CD14-positive monocyte (primary cell): ENCODE results near the gene DRAM2. TPM values are rescaled to one million over a fixed set of nuclear protein-coding genes. Genes with fewer than 3 reads are reported as not detected.

Experiments used
- DNase-seq, 3 donors: peaks; one replicate each; pipeline ENCODE4 v3.0.0-alpha.2; 2011 to 2022
- H2AFZ ChIP-seq: 2 replicates; pipeline ENCODE4 v1.6.0; 2012; ENCODE audit warnings: mild to moderate bottlenecking, low read depth, low read length, inconsistent platforms; ENCODE audit not compliant: insufficient read depth, poor library complexity, severe bottlenecking
- H3K27ac ChIP-seq, 2 donors: 1 replicate in 1 of 2; 2 replicates in 1 of 2; pipeline ENCODE4 v1.5.1; 2012 to 2013; ENCODE audit warnings: low read length in 2 of 2, control low read depth in 1 of 2, inconsistent platforms in 1 of 2, low read depth in 1 of 2, mild to moderate bottlenecking in 1 of 2
- H3K27me3 ChIP-seq, 2 donors: one replicate each; pipeline versions ENCODE4 v1.6.0 to v1.6.1; 2011 to 2013; ENCODE audit warnings: low read length in 2 of 2; ENCODE audit not compliant: control insufficient read depth in 2 of 2, insufficient read depth in 2 of 2
- H3K36me3 ChIP-seq, 2 donors: replicated peaks in 1 of 2; 1 replicate in 1 of 2; 2 replicates in 1 of 2; pipeline versions ENCODE4 v1.5.1 to v1.6.1; 2012 to 2013; ENCODE audit warnings: low read length in 2 of 2, control low read depth in 1 of 2, inconsistent platforms in 1 of 2, mild to moderate bottlenecking in 1 of 2; ENCODE audit not compliant: insufficient read depth in 2 of 2, control insufficient read depth in 1 of 2
- H3K4me1 ChIP-seq, 2 donors: 1 replicate in 1 of 2; 2 replicates in 1 of 2; pipeline versions ENCODE4 v1.5.1 to v1.6.1; 2012 to 2013; ENCODE audit warnings: low read length in 2 of 2, control low read depth in 1 of 2, inconsistent platforms in 1 of 2, mild to moderate bottlenecking in 1 of 2, moderate library complexity in 1 of 2; ENCODE audit not compliant: insufficient read depth in 2 of 2, control insufficient read depth in 1 of 2
- H3K4me2 ChIP-seq: replicated peaks from 2 replicates; pipeline ENCODE3; 2012; ENCODE audit warnings: low read length, moderate library complexity, mild to moderate bottlenecking; ENCODE audit not compliant: poor library complexity, severe bottlenecking; ENCODE audit errors: extremely low read depth
- H3K4me3 ChIP-seq, 3 experiments: fragments of 200-600 bp in 1 of 3; sonication (generic) in 1 of 3; replicated peaks in 1 of 3; 1 replicate in 2 of 3; 2 replicates in 1 of 3; pipeline ENCODE4 v1.5.1; 2011 to 2013; ENCODE audit warnings: low read length in 3 of 3, mild to moderate bottlenecking in 3 of 3, control low read depth in 2 of 3, low read depth in 2 of 3, inconsistent platforms in 1 of 3, moderate library complexity in 1 of 3
- H3K79me2 ChIP-seq: 2 replicates; pipeline ENCODE4 v1.6.0; 2012; ENCODE audit warnings: mild to moderate bottlenecking, control low read depth, inconsistent platforms, low read length, moderate library complexity; ENCODE audit not compliant: insufficient read depth
- H3K9ac ChIP-seq: 2 replicates; pipeline ENCODE4 v1.6.0; 2017; ENCODE audit warnings: low read length, mild to moderate bottlenecking; ENCODE audit not compliant: insufficient read depth, poor library complexity, severe bottlenecking
- H3K9me3 ChIP-seq, 2 donors: replicated peaks in 1 of 2; 1 replicate in 1 of 2; 2 replicates in 1 of 2; pipeline versions ENCODE4 v1.5.1 to v1.6.1; 2012 to 2013; ENCODE audit warnings: low read length in 2 of 2, control low read depth in 1 of 2; ENCODE audit not compliant: control insufficient read depth in 1 of 2, insufficient read depth in 1 of 2
- H4K20me1 ChIP-seq: 2 replicates; pipeline ENCODE4 v1.6.0; 2012; ENCODE audit warnings: mild to moderate bottlenecking, low read length, control low read depth, moderate library complexity; ENCODE audit not compliant: insufficient read depth
- H3K27ac Mint-ChIP-seq, 7 donors: one replicate each; pipeline ENCODE4 v1.8.0; 2020; ENCODE audit warnings: mild to moderate bottlenecking in 7 of 7, mixed read lengths in 7 of 7, moderate library complexity in 6 of 7, inconsistent platforms in 2 of 7
- H3K27me3 Mint-ChIP-seq, 3 donors: one replicate each; pipeline ENCODE4 v1.8.0; 2021 to 2022; ENCODE audit warnings: low read depth in 3 of 3, mild to moderate bottlenecking in 3 of 3, mixed read lengths in 3 of 3, moderate library complexity in 3 of 3, inconsistent platforms in 1 of 3
- H3K36me3 Mint-ChIP-seq, 2 donors: one replicate each; pipeline ENCODE4 v1.8.0; 2020; ENCODE audit warnings: mixed read lengths in 2 of 2, inconsistent platforms in 1 of 2, mild to moderate bottlenecking in 1 of 2
- H3K4me1 Mint-ChIP-seq: one replicate; pipeline ENCODE4 v1.8.0; 2020; ENCODE audit warnings: mild to moderate bottlenecking, mixed read lengths
- H3K4me3 Mint-ChIP-seq, 2 donors: one replicate each; pipeline ENCODE4 v1.8.0; 2020; ENCODE audit warnings: mild to moderate bottlenecking in 2 of 2, mixed read lengths in 2 of 2, moderate library complexity in 1 of 2
- H3K9me3 Mint-ChIP-seq, 7 donors: one replicate each; pipeline ENCODE4 v1.8.0; 2020 to 2022; ENCODE audit warnings: mixed read lengths in 7 of 7, mild to moderate bottlenecking in 6 of 7, moderate library complexity in 6 of 7, inconsistent platforms in 2 of 7
- CTCF ChIP-seq: fragments of 200-600 bp; IDR thresholded peaks from one replicate; pipeline ENCODE4 v1.8.0; 2022; ENCODE audit warnings: antibody characterized with exemption, mild to moderate bottlenecking
- WGBS: methylation state at CpG from one replicate; pipeline ENCODE4 v1.1.5; 2013; ENCODE audit warnings: missing lambda C conversion rate; ENCODE audit not compliant: insufficient coverage; 5-methylcytosine and 5-hydroxymethylcytosine counted together
- intact Hi-C, 2 donors: fragments of 100-400 bp; cut with micrococcal nuclease; formaldehyde crosslinking; loops; one replicate each; pipeline versions ENCODE4 v1.15.0 to v1.15.1; 2023
- polyA plus RNA-seq, 3 donors: library from polyadenylated mRNA; depleted of rRNA in 1 of 3; unstranded in 2 of 3; stranded (reverse) in 1 of 3; fragments of 300-500 nt in 2 of 3; fragments of >200 nt in 1 of 3; fragmentation: Illumina TruSeq in 2 of 3; gene quantifications; 1 replicate in 2 of 3; 2 replicates in 1 of 3; pipeline ENCODE4 v1.2.3, GENCODE V29; 2012 to 2021

Gene DRAM2
- polyA plus RNA-seq, 3 donors = 85.9 to 204 (median 190) TPM

DNA sequence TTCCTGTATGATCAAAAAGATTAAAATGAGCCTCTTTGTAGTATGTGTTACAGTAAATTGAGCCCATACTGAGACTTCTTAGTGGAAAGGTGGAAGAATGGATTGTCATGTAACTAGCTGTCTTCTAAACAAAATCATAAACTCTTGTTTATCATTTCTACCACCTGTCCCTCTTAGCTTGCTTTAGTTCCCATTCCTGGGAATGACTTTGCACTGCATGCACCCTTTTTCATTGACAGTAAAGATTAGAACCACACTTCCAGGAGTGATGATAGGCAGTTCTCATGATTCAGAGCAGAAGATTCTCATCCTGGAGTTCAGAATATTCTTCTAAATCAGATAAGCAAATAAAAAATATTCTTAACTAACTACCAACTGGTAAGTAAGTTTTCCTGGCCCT is 32.6 kb upstream of the DRAM2 start:
- peaks cover 92 to 99% of the 10 kb centered on the region in 2 donors for H3K36me3 ChIP-seq

DNA sequence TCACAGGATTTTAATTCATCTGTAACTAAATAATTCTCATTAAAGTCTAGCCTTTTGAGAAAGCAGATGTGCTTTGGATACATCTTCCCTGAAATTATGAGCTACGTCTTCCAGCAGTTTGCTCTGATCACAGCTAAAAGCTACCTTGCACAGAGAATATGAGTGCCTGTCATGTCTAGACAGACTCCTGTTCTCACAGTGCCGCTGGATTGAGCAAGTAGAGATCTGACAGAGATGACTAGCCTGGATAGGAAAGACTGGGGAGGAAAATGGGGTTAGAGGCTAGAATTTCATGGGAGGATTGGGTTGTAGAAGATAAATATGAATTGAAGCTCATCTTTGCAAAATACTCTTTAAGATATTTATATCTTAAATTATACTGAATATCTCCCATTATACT is 24.3 kb upstream of the DRAM2 start:
- Histone ChIP-seq H4K20me1 (peaks cover 72% of the 10 kb centered on the region), H3K9ac (no peak overlapping the region), H3K9me3 (no peaks in the 10 kb centered on the region), H3K4me2 (no peak overlapping the region), H3K4me1 (no peaks in the 10 kb centered on the region), H3K79me2 (peaks cover 38% of the 10 kb centered on the region), H2AFZ (no peak overlapping the region), H3K4me3 (no peak overlapping the region), H3K36me3 (peaks cover 81 to 97% of the 10 kb centered on the region in 2 donors), H3K27me3 (no peaks in the 10 kb centered on the region), H3K27ac (no peak overlapping the region)
- no peak for TF ChIP-seq CTCF
- Mint-ChIP-seq H3K4me3 (no peak overlapping the region), H3K36me3 (peaks cover 62 to 73% of the 10 kb centered on the region in 2 donors), H3K27me3 (no peaks in the 10 kb centered on the region), H3K9me3 (peaks cover 0 to 2% (median 0%) of the 10 kb centered on the region in 7 donors), H3K27ac (peak overlapping the region in 3 of 7 donors; percentile 25 to 61 (median 44)), H3K4me1 (no peaks in the 10 kb centered on the region)
- no peak for DNase-seq
- intact Hi-C loops = no loop called here
- WGBS = 100% methylated on average over 2 of the region's 2 CpGs

More for the DNA sequence above, 32.6 kb upstream of the DRAM2 start:
- H3K4me3 ChIP-seq = no peak overlapping the region
- peaks cover 48% of the 10 kb centered on the region for H4K20me1 ChIP-seq
- no peaks in the 10 kb centered on the region for H3K4me1 Mint-ChIP-seq
- no peak overlapping the region for H3K27ac ChIP-seq
- H3K4me3 Mint-ChIP-seq = no peak overlapping the region
- peaks cover 77 to 81% of the 10 kb centered on the region in 2 donors for H3K36me3 Mint-ChIP-seq
- no peak overlapping the region for H3K4me2 ChIP-seq
- no peak overlapping the region for H2AFZ ChIP-seq
- H3K27me3 Mint-ChIP-seq = no peaks in the 10 kb centered on the region
- H3K27me3 ChIP-seq = no peaks in the 10 kb centered on the region
- H3K79me2 ChIP-seq = peaks cover 12% of the 10 kb centered on the region
- DNase-seq = no peak
- H3K9me3 Mint-ChIP-seq = peaks cover 0 to 2% (median 0%) of the 10 kb centered on the region in 7 donors
- no peak for TF ChIP-seq CTCF
- no peaks in the 10 kb centered on the region for H3K9me3 ChIP-seq
- no peaks in the 10 kb centered on the region for H3K4me1 ChIP-seq
- intact Hi-C loops = no loop called here
- H3K27ac Mint-ChIP-seq = peak overlapping the region in 2 of 7 donors; percentile 43 to 62
- H3K9ac ChIP-seq = no peak overlapping the region
